Activated CD4-positive, alpha-beta T cell treated with anti-CD3 and anti-CD28 coated beads, Interleukin-2, amount 50 U/mL, for 16 hours (primary cell): ENCODE results near the gene SLC13A3.

Experiments
- DNase-seq: peaks from one replicate; pipeline ENCODE4 v3.0.0-alpha.2; 2020

Gene SLC13A3

DNA sequence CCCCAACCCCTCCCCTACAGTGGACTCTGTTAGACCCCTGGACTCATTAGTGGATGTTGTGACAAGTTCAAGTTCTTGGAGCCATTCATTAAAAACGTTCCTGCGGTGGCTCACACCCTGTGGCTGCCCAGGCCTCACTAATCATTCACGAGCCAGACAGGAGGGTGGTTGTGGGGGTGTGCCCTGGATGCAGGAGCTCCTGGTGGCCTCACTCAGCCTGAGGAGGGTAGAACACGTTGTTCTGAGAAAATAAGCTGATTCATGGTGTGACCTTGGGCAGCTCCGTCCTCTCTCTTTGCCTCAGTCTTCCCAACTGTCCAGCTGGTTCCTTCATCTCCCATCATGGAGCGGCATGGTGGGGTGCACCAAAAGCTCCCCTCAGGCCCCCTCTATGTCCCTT lies 16.7 kb downstream of the SLC13A3 start:
- DNase-seq: no peak

DNA sequence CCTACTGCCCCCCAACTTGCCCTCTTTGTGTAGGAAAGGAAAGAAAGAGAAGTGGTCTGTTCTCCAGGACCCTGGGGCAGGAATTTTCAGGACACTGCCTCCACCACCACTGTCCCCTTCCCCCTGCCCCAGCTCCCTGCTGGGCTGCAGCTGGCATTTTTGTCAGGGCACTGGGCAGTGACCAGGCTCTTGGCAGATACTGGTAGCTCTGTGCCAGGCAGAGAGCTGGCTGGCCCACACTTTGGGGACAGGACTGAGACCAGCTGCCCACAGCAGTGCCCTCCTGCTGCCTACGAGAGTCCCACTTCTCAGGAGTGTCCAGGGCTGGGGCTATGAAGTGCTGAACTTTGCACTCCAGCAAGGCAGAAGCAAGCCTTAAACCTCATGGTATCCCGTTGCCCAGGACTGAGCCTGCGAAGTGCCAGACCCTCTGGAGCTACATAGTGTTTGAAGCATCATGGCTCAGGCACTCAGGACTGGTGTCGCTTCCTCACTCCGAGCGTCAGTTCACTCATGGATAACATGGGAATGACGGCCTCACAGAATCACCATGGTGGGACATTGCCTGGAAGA lies 19.3 kb downstream of the SLC13A3 start:
- DNase-seq: no peak

GRCh38 chr20:46631212-46631869 lies 19.9 kb downstream of the SLC13A3 start:
- DNase-seq: peak; percentile 27

DNA sequence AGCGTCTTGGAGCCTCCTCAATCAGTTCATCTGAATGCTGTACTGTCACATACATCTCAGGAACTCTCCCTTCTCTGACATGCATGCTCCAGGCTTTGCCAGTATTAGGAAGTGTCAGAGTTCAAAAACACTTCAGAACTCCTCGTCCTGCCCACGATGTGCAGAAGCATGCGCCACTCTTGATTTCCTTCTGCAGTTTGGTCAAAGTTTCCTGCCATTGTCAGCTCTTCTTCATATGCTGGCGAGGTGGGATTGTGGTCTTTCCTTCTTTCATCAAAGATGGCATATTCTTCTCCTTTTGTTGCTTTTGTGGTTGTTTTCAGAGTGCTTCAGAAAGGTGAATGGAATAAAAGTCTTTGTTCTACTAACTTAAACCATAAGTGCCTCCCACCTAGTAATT lies 21.0 kb downstream of the SLC13A3 start:
- DNase-seq: no peak

- DNase-seq: no peak
Measured at GRCh38 chr20:46629341-46629740, 21.9 kb downstream of the SLC13A3 start.

- DNase-seq: no peak
Measured at GRCh38 chr20:46627234-46627633, 24.0 kb downstream of the SLC13A3 start.

- no peak for DNase-seq
Measured at GRCh38 chr20:46626758-46627157, 24.5 kb downstream of the SLC13A3 start.

- no peak for DNase-seq
Measured at GRCh38 chr20:46625875-46626373, 25.3 kb downstream of the SLC13A3 start.

DNA sequence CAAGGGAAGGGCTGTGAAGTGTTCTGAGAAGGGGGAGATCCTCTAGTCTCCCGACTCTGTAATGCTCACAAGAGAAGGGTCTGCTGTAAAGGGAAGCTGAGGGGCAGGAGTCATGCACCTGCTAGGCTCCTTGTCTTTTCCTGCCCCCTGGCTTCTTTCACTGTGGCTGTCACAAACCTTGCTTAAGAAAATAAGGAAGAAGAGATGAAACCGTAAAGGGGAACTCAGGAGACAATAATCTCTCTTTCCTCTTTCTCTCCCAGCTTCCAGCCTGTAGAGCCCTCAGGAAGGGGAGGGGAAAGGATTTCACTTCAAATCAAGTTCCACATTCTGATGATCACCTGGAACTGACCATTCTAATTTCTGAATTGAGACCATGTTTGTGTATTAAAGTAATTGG lies 26.3 kb downstream of the SLC13A3 start:
- DNase-seq: no peak

- no peak for DNase-seq
Measured at GRCh38 chr20:46622165-46622564, 29.1 kb downstream of the SLC13A3 start.

DNA sequence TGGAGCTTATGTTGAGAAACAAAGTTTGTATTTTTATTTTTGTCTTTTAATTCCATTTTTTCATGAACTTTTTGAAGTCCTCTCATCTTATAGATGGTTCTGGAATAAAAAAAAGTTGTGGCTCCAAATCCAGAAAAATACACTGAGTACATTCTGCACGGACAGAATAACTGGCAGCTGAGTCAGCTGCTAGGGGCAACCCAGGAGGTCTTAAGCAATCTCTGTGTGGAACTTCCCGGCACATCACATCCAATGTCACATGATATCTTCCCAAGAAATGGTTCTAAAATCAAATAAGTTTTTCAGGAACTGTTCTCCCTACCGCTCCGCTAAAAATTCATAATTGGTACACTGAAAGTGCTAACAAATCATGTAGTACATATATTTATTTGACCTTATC lies 29.8 kb downstream of the SLC13A3 start:
- no peak for DNase-seq

- DNase-seq: no peak
Measured at GRCh38 chr20:46619445-46619844, 31.8 kb downstream of the SLC13A3 start.

GRCh38 chr20:46618316-46619100 lies 32.8 kb downstream of the SLC13A3 start:
- no peak for DNase-seq

GRCh38 chr20:46614503-46614902 lies 36.8 kb downstream of the SLC13A3 start:
- no peak for DNase-seq

GRCh38 chr20:46610145-46610544 lies 41.1 kb downstream of the SLC13A3 start:
- no peak for DNase-seq

GRCh38 chr20:46609043-46609442 lies 42.2 kb downstream of the SLC13A3 start:
- no peak for DNase-seq

GRCh38 chr20:46607849-46608497 lies 43.3 kb downstream of the SLC13A3 start:
- DNase-seq: no peak

DNA sequence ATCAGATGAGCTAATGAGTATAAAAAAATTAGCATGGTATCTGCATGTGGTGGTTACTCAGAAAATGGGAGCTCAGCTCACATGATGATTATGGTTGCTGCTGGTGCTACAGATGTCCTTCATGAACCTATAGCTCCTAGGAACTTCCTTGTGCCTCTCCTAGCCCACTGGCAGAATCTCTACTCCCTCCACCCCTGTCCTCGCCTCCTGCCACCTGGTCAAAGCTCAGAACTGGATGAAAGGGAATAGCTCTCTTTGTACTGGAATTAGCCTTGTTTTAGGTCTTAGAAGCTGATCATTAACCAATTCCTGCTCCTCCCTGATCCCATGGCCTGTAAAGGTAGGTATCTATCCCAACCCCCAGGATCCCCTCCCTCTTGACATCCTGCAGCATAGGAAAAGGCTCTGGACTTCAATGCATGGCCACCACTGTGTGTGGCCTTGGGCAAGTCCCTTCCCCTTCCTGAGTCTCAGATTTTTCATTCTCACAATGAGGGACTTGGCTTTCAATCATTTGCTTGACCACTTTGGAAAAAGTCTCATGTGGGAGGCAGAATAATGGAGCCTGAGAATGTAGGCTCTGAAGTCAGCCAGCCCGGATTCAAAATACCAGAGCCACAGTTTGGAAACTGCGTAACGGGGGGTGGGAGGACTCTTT lies 43.9 kb downstream of the SLC13A3 start:
- DNase-seq: no peak

- DNase-seq: no peak
Measured at GRCh38 chr20:46606817-46607190, 44.5 kb downstream of the SLC13A3 start.

DNA sequence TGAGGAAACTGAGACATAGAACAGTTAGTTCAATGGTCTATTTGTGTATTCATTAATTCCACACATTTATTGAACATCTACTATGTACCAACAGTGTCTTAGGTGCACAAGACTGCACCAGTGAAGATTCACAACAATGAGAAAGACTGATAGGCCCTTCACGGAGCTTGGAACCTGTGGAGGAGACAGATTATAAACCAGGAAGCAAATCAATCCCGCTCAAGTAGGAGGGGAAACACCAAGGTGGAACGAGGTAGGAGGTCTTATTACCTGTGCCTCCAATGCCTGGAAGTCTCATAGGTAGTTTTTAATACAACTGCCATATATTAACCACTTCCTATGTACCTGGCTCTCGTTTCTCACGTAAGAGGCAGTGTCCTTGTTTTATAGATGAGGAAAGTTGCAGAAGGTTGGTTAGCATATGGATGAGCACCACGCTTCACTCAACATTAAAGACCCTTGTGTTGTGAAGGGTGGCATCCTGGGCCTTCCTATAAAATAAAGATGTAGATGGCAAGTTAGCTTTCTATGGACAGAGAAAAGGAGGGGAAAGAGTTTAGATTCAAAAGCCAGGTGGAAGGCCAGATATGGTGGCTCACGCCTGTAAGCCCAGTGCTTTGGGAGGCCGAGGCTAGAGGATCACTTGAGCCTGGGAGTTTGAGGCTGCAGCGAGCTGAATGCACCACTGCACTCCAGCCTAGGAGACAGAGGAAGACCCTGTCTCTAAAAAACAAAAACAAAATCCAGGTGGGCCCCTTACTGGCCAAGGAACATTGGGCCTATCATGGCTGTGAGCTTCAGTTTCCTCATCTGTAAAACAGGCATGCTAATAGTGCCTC lies 45.1 kb downstream of the SLC13A3 start:
- DNase-seq: no peak

DNA sequence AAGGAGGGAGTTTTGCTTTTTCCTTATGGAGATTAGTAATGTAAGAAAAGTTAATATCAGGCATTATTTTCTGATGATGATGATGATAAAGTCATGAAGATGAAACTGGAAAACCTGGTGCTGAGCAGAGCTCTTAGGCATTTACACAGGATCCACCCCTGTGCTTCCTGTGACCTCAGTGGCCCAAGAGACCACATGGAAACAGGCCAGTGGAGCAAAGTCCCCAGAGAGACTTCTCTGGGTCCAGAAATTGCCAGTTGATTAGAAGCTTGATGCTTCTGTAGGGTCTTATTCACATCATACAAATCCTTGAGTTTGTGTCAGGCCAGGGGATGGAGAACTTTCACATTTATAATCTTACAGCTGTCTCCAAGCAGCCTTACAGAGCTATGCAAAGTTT lies 46.1 kb downstream of the SLC13A3 start:
- no peak for DNase-seq

DNA sequence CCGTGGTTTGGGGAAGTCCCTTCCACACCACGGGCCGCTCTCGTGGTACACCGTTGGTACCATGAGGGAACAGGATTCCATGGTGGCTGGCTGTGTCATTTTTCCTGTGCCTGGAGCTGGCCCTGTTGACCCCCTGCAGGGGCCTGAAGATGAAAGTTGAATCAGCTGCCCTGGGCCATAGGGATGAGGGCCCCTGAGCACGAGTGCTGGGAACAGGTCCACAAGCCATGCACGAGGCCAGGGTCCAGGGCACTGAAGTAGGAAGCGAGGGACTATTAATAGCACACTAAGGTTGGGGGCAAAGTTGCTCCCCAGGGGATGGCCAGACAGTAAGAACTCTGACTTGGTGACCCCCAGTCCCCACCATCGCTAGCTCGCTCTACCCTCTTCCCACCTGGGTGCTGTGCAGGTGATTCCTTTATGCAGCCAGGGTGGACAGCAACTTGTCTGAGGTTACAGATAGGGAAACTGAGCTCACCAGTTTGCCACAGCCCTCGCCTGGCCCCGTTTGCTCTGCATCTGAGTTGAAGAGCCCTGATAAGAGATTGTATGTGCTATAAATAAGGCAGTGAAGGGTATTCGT lies 46.6 kb downstream of the SLC13A3 start:
- no peak for DNase-seq
